ENCODE measurements around the gene MAP3K2.

The MAP3K2 gene

DNA sequence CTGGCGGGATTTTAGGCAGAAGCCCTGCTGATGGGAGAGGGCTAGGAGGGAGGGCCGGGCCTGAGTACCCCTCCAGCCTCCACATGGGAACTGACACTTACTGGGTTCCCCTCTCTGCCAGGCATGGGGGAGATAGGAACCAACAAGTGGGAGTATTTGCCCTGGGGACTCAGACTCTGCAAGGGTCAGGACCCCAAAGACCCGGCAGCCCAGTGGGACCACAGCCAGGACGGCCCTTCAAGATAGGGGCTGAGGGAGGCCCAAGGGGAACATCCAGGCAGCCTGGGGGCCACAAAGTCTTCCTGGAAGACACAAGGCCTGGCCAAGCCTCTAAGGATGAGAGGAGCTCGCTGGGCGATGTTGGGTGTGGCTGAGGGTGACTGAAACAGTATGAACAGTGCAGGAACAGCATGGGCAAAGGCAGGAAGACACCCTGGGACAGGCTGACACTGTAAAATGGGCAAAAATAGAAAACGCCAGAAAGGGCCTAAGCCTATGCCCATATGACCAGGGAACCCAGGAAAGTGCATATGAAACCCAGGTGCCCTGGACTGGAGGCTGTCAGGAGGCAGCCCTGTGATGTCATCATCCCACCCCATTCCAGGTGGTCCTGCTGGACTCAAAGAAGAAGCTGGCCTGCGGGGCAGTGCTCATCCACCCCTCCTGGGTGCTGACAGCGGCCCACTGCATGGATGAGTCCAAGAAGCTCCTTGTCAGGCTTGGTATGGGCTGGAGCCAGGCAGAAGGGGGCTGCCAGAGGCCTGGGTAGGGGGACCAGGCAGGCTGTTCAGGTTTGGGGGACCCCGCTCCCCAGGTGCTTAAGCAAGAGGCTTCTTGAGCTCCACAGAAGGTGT lies 39.0 kb upstream of the MAP3K2 start:
- no peak for TF ChIP-seq FOXP2 (optimal IDR thresholded peaks at IDR 0.05; ENCODE audit: borderline replicate concordance, extremely low read depth, extremely low read length, insufficient read depth)
- TF ChIP-seq, protein P1, sequence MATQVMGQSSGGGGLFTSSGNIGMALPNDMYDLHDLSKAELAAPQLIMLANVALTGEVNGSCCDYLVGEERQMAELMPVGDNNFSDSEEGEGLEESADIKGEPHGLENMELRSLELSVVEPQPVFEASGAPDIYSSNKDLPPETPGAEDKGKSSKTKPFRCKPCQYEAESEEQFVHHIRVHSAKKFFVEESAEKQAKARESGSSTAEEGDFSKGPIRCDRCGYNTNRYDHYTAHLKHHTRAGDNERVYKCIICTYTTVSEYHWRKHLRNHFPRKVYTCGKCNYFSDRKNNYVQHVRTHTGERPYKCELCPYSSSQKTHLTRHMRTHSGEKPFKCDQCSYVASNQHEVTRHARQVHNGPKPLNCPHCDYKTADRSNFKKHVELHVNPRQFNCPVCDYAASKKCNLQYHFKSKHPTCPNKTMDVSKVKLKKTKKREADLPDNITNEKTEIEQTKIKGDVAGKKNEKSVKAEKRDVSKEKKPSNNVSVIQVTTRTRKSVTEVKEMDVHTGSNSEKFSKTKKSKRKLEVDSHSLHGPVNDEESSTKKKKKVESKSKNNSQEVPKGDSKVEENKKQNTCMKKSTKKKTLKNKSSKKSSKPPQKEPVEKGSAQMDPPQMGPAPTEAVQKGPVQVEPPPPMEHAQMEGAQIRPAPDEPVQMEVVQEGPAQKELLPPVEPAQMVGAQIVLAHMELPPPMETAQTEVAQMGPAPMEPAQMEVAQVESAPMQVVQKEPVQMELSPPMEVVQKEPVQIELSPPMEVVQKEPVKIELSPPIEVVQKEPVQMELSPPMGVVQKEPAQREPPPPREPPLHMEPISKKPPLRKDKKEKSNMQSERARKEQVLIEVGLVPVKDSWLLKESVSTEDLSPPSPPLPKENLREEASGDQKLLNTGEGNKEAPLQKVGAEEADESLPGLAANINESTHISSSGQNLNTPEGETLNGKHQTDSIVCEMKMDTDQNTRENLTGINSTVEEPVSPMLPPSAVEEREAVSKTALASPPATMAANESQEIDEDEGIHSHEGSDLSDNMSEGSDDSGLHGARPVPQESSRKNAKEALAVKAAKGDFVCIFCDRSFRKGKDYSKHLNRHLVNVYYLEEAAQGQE (IDR thresholded peaks at IDR 0.05; ENCODE audit: insufficient read depth in 1 of 2, low read depth in 2 of 2, low read length in 2 of 2): no peak
- TF ChIP-seq POLR2AphosphoS5 (IDR thresholded peaks at IDR 0.05; ENCODE audit: low read depth, low read length): no peak
- TF ChIP-seq SIN3A (IDR thresholded peaks at IDR 0.05; ENCODE audit: borderline replicate concordance, insufficient read depth, low read length): no peak
- TF ChIP-seq TAF1 (IDR thresholded peaks at IDR 0.05; ENCODE audit: borderline replicate concordance, insufficient read depth, low read length): no peak

DNA sequence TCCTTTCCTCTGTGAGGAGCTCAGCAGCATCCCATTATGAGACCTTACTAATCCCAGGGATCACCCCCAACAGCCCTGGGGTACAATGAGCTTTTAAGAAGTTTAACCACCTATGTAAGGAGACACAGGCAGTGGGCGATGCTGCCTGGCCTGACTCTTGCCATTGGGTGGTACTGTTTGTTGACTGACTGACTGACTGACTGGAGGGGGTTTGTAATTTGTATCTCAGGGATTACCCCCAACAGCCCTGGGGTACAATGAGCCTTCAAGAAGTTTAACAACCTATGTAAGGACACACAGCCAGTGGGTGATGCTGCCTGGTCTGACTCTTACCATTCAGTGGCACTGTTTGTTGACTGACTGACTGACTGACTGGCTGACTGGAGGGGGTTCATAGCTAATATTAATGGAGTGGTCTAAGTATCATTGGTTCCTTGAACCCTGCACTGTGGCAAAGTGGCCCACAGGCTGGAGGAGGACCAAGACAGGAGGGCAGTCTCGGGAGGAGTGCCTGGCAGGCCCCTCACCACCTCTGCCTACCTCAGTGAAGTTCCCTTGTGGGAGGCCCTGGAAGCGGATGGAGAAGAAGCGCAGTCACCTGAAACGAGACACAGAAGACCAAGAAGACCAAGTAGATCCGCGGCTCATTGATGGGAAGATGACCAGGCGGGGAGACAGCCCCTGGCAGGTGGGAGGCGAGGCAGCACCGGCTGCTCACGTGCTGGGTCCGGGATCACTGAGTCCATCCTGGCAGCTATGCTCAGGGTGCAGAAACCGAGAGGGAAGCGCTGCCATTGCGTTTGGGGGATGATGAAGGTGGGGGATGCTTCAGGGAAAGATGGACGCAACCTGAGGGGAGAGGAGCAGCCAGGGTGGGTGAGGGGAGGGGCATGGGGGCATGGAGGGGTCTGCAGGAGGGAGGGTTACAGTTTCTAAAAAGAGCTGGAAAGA lies 38.0 kb upstream of the MAP3K2 start:
- TF ChIP-seq POLR2AphosphoS5 (IDR thresholded peaks at IDR 0.05; ENCODE audit: low read depth, low read length) (no peak), FOXP2 (optimal IDR thresholded peaks at IDR 0.05; ENCODE audit: borderline replicate concordance, extremely low read depth, extremely low read length, insufficient read depth) (no peak), SIN3A (IDR thresholded peaks at IDR 0.05; ENCODE audit: borderline replicate concordance, insufficient read depth, low read length) (no peak), TAF1 (IDR thresholded peaks at IDR 0.05; ENCODE audit: borderline replicate concordance, insufficient read depth, low read length) (no peak)
- TF ChIP-seq, protein P1 (IDR thresholded peaks at IDR 0.05; ENCODE audit: insufficient read depth in 1 of 2, low read depth in 2 of 2, low read length in 2 of 2): no peak

DNA sequence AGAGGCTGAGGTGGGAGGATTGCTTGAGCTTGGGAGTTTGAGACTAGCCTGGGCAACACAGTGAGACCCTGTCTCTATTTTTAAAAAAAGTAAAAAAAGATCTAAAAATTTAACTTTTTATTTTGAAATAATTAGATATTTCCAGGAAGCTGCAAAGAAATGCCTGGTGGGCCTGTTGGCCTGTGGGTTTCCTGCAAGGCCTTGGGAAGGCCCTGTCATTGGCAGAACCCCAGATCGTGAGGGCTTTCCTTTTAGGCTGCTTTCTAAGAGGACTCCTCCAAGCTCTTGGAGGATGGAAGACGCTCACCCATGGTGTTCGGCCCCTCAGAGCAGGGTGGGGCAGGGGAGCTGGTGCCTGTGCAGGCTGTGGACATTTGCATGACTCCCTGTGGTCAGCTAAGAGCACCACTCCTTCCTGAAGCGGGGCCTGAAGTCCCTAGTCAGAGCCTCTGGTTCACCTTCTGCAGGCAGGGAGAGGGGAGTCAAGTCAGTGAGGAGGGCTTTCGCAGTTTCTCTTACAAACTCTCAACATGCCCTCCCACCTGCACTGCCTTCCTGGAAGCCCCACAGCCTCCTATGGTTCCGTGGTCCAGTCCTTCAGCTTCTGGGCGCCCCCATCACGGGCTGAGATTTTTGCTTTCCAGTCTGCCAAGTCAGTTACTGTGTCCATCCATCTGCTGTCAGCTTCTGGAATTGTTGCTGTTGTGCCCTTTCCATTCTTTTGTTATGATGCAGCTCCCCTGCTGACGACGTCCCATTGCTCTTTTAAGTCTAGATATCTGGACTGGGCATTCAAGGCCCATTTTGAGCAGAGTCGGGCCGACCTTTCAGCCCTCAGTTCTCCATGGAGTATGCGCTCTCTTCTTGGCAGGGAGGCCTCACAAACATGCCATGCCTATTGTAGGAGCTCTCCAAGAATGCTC lies 37.1 kb upstream of the MAP3K2 start:
- no peak for TF ChIP-seq FOXP2 (optimal IDR thresholded peaks at IDR 0.05; ENCODE audit: borderline replicate concordance, extremely low read depth, extremely low read length, insufficient read depth)
- TF ChIP-seq SIN3A (IDR thresholded peaks at IDR 0.05; ENCODE audit: borderline replicate concordance, insufficient read depth, low read length): no peak
- no peak for TF ChIP-seq POLR2AphosphoS5 (IDR thresholded peaks at IDR 0.05; ENCODE audit: low read depth, low read length)
- no peak for TF ChIP-seq TAF1 (IDR thresholded peaks at IDR 0.05; ENCODE audit: borderline replicate concordance, insufficient read depth, low read length)
- TF ChIP-seq, protein P1 (IDR thresholded peaks at IDR 0.05; ENCODE audit: insufficient read depth in 1 of 2, low read depth in 2 of 2, low read length in 2 of 2): no peak

DNA sequence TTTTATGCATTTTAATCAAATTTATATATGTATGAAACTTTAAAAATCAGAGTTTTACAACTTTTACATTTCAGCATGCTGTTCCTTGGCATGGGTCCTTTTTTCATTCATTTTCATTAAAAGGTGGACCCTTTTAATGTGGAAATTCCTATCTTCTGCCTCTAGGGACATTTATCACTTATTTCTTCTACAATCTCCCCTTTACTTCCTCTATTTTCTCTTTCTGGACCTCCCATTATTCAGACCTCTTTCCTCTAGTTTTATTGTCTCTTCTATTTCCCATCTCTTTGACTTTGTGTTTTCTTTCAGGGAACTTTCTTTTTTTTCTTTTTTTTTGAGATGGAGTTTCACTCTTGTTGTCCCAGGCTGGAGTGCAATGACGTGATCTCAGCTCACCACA lies 36.1 kb upstream of the MAP3K2 start:
- no peak for TF ChIP-seq SIN3A (IDR thresholded peaks at IDR 0.05; ENCODE audit: borderline replicate concordance, insufficient read depth, low read length)
- no peak for TF ChIP-seq FOXP2 (optimal IDR thresholded peaks at IDR 0.05; ENCODE audit: borderline replicate concordance, extremely low read depth, extremely low read length, insufficient read depth)
- no peak for TF ChIP-seq POLR2AphosphoS5 (IDR thresholded peaks at IDR 0.05; ENCODE audit: low read depth, low read length)
- no peak for TF ChIP-seq TAF1 (IDR thresholded peaks at IDR 0.05; ENCODE audit: borderline replicate concordance, insufficient read depth, low read length)
- TF ChIP-seq, protein P1 (IDR thresholded peaks at IDR 0.05; ENCODE audit: insufficient read depth in 1 of 2, low read depth in 2 of 2, low read length in 2 of 2): no peak
